GM13977 (cell line): ENCODE measurements around the gene MORC4.

Experiments
- DNase-seq: peaks from one replicate; pipeline ENCODE4 v3.0.0; 2012; ENCODE audit warnings: low spot score
- CTCF ChIP-seq: IDR thresholded peaks from 2 replicates; pipeline ENCODE4 v1.5.1; 2012; ENCODE audit warnings: mild to moderate bottlenecking, control low read depth; ENCODE audit not compliant: insufficient read depth; ENCODE audit errors: extremely low read depth, missing control alignments
- in situ Hi-C: fragments of 300-500 bp; cut with MboI; formaldehyde crosslinking; loops from one replicate; pipeline ENCODE4 v1.12.0; 2022; ENCODE audit warnings: low sequenced_read_pairs, low pct_unique_long_range_greater_than_20kb, mixed read lengths, inconsistent platforms; ENCODE audit not compliant: unreplicated experiment

MORC4 gene

GRCh38 chrX:106899841-106900240, 100.2 kb downstream of the MORC4 start:
- TF ChIP-seq CTCF: no peak
- in situ Hi-C loops: no loop called here
- no peak for DNase-seq

GRCh38 chrX:106899276-106899675, 100.7 kb downstream of the MORC4 start:
- TF ChIP-seq CTCF: no peak
- no peak for DNase-seq
- in situ Hi-C loops: no loop called here

GRCh38 chrX:106898462-106898861, 101.5 kb downstream of the MORC4 start:
- DNase-seq: peak; percentile 38
- peak; percentile 47 for TF ChIP-seq CTCF
- in situ Hi-C loops: no loop called here

- no peak for TF ChIP-seq CTCF
- in situ Hi-C loops: no loop called here
- DNase-seq: no peak
Observed at GRCh38 chrX:106897259-106897658, 102.8 kb downstream of the MORC4 start.

- no peak for DNase-seq
- in situ Hi-C loops: no loop called here
- no peak for TF ChIP-seq CTCF
Observed at GRCh38 chrX:106894978-106895452, 105.0 kb downstream of the MORC4 start.

GRCh38 chrX:106894392-106894909, 105.6 kb downstream of the MORC4 start:
- peak; percentile 84 for TF ChIP-seq CTCF
- peak; percentile 34 for DNase-seq
- in situ Hi-C loops: no loop called here
